KOPT-K1 (cell line): ENCODE measurements around the gene PDIA5.

Experiments
- H3K27ac ChIP-seq: fragments of 200-600 bp; sonication (generic); 2 replicates; pipeline ENCODE4 v1.5.1; 2016; ENCODE audit warnings: antibody characterized with exemption, mild to moderate bottlenecking, low read depth, low read length; ENCODE audit not compliant: poor library complexity, severe bottlenecking
- H3K36me3 ChIP-seq: fragments of 200-600 bp; sonication (generic); 2 replicates; pipeline ENCODE4 v1.5.1; 2017; ENCODE audit warnings: antibody characterized with exemption, mild to moderate bottlenecking, low read length, moderate library complexity; ENCODE audit not compliant: insufficient read depth
- H3K9me3 ChIP-seq: fragments of 200-600 bp; sonication (generic); 2 replicates; pipeline ENCODE4 v1.5.1; 2017; ENCODE audit warnings: antibody characterized with exemption, low read length, mild to moderate bottlenecking; ENCODE audit not compliant: insufficient read depth, poor library complexity, severe bottlenecking

PDIA5 gene

DNA sequence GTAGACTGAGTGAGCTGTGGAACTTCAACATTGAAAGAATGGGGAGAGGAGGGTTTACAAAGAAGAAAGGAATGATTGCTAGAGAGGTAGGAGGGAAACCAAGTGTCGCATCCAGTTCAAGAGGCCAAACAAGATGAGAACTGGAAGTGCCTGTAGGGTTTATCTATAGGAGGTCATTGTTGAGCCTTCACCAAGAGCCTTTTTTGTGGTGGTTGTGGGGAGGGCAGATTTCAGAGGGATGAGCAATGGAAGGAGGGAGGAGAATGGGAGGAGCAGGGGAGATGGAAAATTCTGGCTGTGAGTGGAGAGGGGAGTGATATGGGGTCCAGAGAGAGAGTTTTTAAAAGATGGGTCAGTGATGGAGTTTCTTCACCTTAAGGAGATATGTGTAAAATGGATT, 8.5 kb downstream of the PDIA5 start:
- Histone ChIP-seq H3K36me3 (no peaks in the 10 kb centered on the region), H3K27ac (no peak overlapping the region), H3K9me3 (no peaks in the 10 kb centered on the region)

DNA sequence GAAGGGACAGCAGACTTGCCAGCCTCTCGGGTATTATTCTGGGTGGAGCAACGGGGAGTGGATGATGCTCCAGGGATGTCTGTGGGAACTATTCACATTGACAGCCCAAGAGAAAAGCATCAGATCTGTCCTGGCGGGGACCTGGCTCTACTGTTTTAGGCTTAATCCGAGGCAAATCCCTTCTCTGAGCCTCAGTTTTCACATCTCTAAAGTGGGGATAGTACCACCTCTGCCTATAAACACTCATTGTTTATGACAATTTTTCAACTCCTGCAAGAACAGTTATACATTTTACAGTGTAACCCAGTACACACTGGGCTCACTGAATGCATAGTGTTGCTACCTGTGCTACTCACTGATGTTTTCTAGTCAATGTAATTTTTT, 9.3 kb downstream of the PDIA5 start:
- no peaks in the 10 kb centered on the region for H3K9me3 ChIP-seq
- no peaks in the 10 kb centered on the region for H3K36me3 ChIP-seq
- no peak overlapping the region for H3K27ac ChIP-seq

DNA sequence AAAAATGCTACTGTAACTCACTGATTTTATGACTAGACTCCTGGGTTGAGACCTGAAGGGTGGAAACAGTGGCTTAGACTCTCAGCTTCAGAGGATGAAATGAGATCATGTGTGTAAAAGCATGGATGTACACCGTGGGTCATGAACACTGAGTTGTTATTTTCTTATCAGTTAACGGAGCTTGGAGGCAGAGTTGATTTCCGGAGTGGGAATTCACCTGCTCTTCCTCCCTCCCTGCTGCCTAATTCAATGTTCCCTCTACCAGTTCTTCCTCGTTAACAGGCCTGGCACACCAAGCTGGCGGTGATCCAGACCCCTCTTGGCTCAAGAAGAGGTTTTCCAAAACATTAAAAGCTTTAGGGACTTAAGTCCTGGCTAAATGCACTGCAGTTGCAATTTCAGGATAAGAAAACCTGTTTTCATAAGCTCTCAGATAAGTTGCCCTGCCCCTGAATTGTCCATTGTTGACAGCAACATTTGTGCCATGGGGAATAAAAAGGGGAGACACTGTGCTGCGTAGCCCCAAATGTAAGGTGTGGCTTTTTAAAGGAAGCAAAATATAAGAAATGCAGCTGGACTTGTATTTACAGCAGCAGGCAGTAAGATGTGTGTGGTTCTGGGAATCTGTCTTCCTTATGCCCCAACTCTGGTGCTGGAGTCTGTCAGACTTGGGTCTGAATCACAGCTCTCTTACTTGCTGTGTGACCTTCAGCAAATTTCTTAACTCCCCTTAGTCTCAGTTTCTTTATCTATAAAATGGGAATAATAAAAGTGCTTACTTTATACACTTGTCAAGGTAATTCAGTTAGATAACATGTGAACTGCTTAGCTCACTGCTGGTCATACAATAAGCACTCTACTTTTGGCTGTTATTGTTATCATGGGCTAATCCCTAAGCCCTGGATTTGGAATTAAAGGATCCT, 9.9 kb downstream of the PDIA5 start:
- no peaks in the 10 kb centered on the region for H3K9me3 ChIP-seq
- no peaks in the 10 kb centered on the region for H3K36me3 ChIP-seq
- H3K27ac ChIP-seq, result no peak overlapping the region

- Histone ChIP-seq H3K36me3 (no peaks in the 10 kb centered on the region), H3K27ac (no peak overlapping the region), H3K9me3 (no peaks in the 10 kb centered on the region)
Measured at GRCh38 chr3:123078101-123078500, 11.3 kb downstream of the PDIA5 start.

- Histone ChIP-seq H3K9me3 (no peaks in the 10 kb centered on the region), H3K36me3 (no peaks in the 10 kb centered on the region), H3K27ac (no peak overlapping the region)
Measured at GRCh38 chr3:123080864-123081562, 14.2 kb downstream of the PDIA5 start.

- peak overlapping the region; percentile 34 for H3K27ac ChIP-seq
- H3K9me3 ChIP-seq, result no peaks in the 10 kb centered on the region
- H3K36me3 ChIP-seq, result no peaks in the 10 kb centered on the region
Measured at GRCh38 chr3:123081718-123082369, 15.0 kb downstream of the PDIA5 start.

- H3K9me3 ChIP-seq, result no peaks in the 10 kb centered on the region
- H3K27ac ChIP-seq, result peak overlapping the region; percentile 34
- no peaks in the 10 kb centered on the region for H3K36me3 ChIP-seq
Measured at GRCh38 chr3:123082370-123083065, 15.7 kb downstream of the PDIA5 start.

GRCh38 chr3:123083383-123084124, 16.7 kb downstream of the PDIA5 start:
- no peaks in the 10 kb centered on the region for H3K9me3 ChIP-seq
- H3K27ac ChIP-seq, result no peak overlapping the region
- no peaks in the 10 kb centered on the region for H3K36me3 ChIP-seq

DNA sequence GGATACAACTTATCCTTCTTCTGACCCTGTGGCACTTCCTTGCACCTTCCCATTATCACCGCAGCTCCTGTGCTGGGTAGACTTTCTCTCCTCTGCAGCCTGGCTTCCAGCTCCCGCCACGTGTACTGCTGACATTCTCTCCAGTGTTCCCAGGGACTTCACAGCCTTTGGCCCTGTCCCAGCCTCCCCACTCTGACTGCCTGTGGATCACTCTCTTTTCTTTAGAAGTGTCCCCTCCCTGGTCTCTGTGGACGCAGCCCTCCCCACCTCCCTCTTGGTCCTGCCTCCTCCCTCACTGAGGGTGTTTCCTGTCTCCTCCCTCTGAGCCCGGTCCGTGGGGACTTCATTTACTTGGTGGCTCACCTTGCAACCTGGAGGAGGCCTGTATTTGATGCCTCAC, 17.4 kb downstream of the PDIA5 start:
- Histone ChIP-seq H3K36me3 (no peaks in the 10 kb centered on the region), H3K9me3 (no peaks in the 10 kb centered on the region), H3K27ac (no peak overlapping the region)

DNA sequence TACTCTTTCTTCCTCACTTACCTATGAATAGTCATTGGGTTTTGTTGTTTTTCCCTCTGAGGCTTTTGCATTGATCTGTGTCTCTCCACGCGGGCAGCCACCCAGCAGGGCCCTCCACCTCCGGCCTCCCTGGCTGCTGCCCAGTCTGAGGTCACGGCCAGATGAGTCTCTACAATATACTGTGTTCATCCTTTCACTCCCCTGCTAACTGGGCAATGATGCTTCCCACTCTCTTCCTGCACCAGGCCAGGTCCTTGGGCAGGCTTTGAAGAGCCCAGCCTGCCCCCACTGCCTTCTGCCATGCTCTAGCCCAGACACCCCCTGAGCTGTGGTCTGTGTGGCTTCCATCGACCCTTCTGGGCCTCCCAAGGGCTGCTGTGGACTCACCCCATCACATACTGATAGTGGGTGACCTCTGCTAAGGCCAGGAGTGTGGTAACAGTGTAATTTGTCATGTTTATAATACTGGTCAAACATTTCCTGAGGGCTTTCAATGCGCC, 18.0 kb downstream of the PDIA5 start:
- H3K27ac ChIP-seq, result no peak overlapping the region

GRCh38 chr3:123085293-123085931, 18.6 kb downstream of the PDIA5 start:
- no peak overlapping the region for H3K27ac ChIP-seq
- H3K9me3 ChIP-seq, result no peaks in the 10 kb centered on the region
- no peaks in the 10 kb centered on the region for H3K36me3 ChIP-seq

More for the DNA sequence above, 18.0 kb downstream of the PDIA5 start:
- Histone ChIP-seq H3K36me3 (no peaks in the 10 kb centered on the region), H3K9me3 (no peaks in the 10 kb centered on the region)

DNA sequence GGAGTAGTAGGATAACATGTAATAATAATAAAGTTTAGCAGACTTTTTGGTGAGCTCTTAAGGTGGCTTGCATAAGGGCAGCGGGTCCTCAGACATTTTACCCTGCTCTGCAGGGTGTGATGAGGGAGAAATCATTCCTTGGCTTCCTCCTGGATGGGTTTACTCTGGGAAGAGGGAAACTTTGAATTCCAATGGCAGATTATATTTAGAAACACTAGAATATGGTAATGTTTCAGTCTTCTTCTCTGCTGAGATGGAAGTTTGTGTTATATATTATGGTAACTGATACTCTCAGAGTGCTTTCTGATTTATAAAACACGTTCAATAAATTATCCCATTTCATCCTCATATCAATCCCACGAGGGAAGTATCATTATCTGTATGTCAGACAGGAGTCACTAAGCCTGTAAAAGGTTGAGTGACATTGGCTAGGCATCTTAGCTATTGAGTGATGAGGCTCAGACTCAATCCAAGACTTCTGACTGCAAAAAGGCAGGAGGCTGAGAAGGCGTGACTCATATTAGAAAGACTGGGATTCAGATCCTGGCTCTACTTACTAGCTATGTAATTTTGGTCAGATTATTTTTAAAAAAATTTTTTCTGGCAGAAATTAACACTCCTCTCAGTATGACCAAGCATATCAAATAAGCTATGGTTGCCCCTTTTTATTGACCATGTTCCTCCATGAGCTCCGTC, 19.3 kb downstream of the PDIA5 start:
- H3K9me3 ChIP-seq, result no peaks in the 10 kb centered on the region
- H3K27ac ChIP-seq, result no peak overlapping the region
- H3K36me3 ChIP-seq, result no peaks in the 10 kb centered on the region

DNA sequence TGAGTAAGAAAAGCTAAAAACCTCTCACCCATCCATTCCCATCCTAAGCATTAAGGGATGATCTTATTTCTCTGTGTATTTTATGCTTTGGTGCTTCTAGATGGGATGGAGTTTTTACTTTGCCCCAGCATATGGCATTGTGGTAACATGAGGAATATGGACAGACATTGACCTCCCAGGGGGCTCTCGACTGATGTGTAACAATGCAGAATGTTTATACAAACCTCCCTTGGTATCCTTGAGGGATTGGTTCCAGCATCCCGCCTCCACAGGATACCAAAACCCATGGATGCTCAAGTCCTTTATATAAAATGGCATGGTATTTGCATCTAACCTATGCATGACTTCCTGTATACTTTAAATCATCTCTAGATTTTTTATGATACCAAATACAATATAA, 21.6 kb downstream of the PDIA5 start:
- Histone ChIP-seq H3K27ac (no peak overlapping the region), H3K9me3 (no peaks in the 10 kb centered on the region), H3K36me3 (peaks cover 15% of the 10 kb centered on the region)
